Neural progenitor cell (in vitro differentiated cells): ENCODE measurements around the gene ZSWIM4.

ENCODE experiments used
- EZH2phosphoT487 ChIP-seq: fragments of 200-600 bp; sonication (generic); IDR thresholded peaks from 2 replicates; pipeline ENCODE4 v1.6.1; 2017; ENCODE audit warnings: antibody characterized with exemption
- TF ChIP-seq, protein P1 (sequence below): fragments of 200-600 bp; sonication (generic); IDR thresholded peaks from 2 replicates; pipeline ENCODE4 v1.5.1; 2017; ENCODE audit warnings: antibody characterized with exemption, mild to moderate bottlenecking

DNA sequence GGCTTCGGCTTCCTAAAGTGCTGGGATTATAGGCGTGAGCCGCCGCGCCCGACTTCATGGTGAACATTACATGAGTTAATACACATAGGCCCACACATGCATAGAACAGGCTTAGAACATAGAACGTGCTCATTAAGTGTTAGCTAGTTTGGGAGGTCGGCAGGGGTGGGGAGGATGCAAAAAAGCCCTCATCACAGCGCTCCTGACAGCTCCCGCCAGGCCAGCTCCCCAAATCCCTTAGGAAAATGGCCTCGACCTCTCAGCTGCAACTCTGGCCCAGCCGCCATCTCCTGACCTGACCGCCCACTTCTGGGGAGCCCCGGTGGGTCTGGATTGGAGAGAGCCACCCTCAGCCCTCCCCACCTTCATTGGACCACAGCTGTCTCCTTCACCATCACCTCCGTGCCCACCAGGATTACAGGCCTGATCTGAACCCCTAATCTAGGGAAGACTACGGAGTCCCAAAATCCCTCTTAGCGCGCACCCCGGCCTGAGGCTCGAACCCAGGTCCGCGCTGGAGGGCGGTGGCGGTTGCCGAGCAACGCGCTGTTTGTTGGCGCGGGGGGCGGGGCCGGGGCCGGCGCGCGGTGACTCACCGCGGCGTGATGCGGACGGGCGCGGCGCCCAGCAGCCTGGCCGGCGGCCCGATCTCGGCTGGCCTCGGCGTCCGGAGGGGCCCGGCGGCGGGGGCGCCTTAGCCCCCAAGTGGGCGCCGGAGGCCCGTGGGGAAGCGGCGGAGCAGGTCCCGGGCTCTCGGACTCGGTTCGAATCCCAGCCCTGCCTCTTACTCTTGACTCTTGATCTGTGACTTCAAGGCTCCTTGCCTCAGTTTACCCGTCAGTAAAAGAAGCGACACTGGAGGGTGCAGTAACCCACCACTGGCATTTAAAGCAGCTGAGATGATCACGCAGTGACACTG lies 55.0 kb downstream of the ZSWIM4 start:
- TF ChIP-seq, protein P1, sequence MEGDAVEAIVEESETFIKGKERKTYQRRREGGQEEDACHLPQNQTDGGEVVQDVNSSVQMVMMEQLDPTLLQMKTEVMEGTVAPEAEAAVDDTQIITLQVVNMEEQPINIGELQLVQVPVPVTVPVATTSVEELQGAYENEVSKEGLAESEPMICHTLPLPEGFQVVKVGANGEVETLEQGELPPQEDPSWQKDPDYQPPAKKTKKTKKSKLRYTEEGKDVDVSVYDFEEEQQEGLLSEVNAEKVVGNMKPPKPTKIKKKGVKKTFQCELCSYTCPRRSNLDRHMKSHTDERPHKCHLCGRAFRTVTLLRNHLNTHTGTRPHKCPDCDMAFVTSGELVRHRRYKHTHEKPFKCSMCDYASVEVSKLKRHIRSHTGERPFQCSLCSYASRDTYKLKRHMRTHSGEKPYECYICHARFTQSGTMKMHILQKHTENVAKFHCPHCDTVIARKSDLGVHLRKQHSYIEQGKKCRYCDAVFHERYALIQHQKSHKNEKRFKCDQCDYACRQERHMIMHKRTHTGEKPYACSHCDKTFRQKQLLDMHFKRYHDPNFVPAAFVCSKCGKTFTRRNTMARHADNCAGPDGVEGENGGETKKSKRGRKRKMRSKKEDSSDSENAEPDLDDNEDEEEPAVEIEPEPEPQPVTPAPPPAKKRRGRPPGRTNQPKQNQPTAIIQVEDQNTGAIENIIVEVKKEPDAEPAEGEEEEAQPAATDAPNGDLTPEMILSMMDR: no peak
- TF ChIP-seq EZH2phosphoT487: no peak
